ENCODE results near the gene SIRT5.

Gene SIRT5

DNA sequence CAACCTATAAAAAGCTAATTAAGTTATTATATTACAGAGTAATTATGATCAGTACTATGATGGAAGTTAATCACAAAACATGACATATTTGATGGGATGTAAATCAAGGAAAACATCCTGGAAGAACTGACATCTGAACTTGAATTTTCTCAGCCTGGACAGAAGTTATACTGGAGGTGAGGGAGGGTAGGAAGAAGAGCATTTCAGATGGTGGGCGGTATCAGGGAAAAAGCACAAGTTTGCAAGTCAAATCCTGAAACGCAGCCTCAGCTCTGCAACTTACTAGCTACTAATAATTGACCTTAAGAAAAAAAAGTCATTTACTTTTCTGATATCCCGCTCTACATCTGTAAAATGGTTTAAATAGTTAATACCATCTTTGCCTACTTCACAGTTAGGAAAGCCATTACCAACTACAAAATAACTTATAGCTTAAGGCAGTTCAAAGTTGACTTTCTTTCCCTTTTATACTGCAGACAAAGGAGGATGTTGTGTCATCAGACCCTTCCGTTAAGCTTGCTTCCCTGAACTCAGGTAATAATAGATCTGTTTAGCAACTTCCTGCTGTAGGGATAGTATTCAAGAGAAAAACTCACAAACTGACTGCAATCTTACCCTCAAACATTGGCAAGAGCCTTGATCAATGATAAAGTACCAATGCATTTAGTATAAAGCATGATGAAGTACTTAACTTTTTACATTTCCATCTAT, 61.7 kb downstream of the SIRT5 start:
- DNase-seq (ENCODE audit: low read depth, low spot score) = no peak

GRCh38 chr6:13638014-13638413, 63.6 kb downstream of the SIRT5 start:
- no peak for DNase-seq (ENCODE audit: low read depth, low spot score)

DNA sequence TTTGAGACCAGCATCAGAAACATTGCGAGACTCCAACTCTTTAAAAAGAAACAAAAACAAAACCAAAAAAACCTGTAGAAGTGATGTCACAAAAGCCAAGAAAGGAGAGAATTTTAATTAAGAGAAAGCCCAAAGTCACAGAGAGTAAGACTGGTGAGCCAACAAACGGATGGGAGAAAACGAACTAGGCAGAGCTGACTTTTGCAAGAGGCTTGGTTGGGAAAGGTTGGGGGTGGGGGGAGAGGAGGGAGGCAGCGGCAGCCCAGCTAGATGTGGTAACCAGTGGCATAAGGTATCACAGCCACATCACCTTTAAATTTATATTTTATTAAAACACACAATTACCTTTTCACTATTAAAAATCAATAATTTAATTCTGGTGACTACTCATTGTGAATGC, 64.2 kb downstream of the SIRT5 start:
- DNase-seq (ENCODE audit: low read depth, low spot score) = no peak

GRCh38 chr6:13641315-13641714, 66.9 kb downstream of the SIRT5 start:
- no peak for DNase-seq (ENCODE audit: low read depth, low spot score)

- DNase-seq (ENCODE audit: low read depth, low spot score) = no peak
Observed at GRCh38 chr6:13643125-13643524, 68.7 kb downstream of the SIRT5 start.

DNA sequence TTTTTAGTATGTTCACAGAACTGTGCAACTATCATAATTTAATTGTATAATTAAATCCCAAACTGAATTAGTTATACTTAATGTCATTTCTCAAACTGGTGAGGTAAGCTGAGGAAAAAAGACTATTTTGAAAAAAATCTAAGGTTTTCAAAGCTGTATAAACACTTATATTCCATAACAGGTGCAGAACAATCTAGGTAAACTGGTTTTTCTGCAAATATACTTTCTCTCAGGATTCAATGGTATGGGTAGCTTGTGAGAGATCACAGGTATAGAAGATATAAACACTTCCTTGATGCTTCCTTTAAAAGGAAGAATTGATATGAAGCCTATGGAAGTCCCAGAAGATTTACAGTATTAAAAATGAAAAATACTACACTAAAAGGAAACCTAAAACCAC, 74.4 kb downstream of the SIRT5 start:
- no peak for DNase-seq (ENCODE audit: low read depth, low spot score)

GRCh38 chr6:13649393-13649792, 75.0 kb downstream of the SIRT5 start:
- DNase-seq (ENCODE audit: low read depth, low spot score) = no peak

DNA sequence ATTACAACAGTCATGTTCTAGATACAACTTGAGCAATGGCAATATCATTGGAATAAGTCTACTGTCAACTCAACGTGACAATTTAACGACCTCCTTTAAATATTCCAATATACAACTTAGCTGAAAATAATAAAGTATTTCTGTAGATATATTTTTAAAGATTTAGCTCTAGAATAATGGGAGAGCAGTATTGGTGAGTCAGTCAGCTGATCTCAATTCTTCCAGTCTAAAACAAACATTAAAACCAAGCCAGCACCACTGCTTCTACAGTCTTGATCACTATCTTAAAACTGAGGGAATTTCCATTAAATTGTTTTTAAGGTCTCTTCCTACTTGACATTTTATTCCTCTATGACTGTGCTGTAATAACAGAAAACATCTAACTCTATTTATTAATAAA, 78.9 kb downstream of the SIRT5 start:
- no peak for DNase-seq (ENCODE audit: low read depth, low spot score)

DNA sequence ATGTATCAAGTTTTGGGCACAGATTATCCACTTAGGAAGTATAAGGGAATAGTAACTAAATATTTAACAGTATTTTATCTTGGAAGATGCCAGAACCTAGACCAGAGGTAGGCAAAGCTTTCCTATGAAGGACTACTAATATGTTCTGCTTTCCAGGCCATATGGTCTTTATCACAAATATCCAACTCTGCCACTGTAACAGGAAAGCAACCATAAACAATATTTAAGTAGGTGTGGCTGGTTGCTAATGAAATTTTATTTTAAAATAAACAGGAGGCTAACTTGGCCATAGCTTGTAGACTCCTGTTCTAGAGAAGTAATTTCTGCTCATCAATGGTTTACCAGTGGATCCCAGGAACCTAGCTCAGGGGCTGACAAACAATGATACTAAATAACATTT, 80.1 kb downstream of the SIRT5 start:
- DNase-seq (ENCODE audit: low read depth, low spot score) = no peak

DNA sequence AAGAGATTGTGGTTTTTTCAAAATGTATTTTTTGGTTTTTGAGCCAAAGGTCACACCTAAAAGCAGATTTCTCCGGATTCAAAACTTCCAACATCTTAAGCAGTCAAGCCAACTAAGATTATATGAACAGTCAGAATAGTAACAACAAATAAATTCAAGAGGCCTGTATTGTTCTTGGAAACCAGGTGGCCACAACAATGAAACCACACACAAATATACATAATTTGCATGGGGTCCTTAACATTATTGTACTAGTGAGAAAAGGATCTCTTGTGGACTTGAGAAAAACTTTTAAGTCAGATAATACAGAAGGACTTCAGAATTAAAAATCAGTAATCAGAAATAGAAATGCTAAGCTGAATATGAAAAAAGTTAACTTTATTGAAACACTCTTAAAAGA, 81.3 kb downstream of the SIRT5 start:
- DNase-seq (ENCODE audit: low read depth, low spot score) = no peak

- DNase-seq (ENCODE audit: low read depth, low spot score) = no peak
Observed at GRCh38 chr6:13660273-13660672, 85.9 kb downstream of the SIRT5 start.

- no peak for DNase-seq (ENCODE audit: low read depth, low spot score)
Observed at GRCh38 chr6:13660893-13661292, 86.5 kb downstream of the SIRT5 start.

GRCh38 chr6:13661647-13662046, 87.2 kb downstream of the SIRT5 start:
- no peak for DNase-seq (ENCODE audit: low read depth, low spot score)

DNA sequence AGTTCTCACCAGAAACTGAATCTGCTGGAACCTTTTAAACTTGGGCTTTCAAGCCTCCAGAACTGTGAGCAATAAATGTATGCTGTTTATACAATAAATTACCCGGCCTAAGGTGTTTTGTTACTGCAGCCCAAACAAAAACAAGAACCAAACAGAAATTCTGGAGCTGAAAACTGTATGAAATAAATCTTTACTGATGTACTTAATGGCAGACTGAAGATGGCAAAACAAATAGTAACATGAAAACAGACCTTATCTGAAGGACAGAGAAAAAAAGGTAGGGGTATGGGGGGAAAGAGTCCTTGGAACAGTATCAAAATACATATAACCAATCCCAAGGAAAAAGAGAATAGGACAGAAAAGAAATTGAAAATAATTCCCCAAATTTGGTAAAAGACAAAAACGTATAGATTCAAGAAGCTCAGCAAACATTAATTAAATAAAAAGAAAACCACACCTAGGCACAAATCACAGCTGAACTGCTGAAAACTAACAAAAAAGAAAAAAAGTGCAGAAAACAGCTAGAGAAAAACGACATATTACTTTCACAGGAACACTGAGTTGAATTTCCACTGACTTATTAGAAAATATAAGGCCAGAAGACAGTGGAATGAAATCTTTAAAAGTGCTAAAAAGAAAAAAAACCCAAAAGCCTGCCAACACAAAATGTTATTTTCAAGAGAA, 88.4 kb downstream of the SIRT5 start:
- no peak for DNase-seq (ENCODE audit: low read depth, low spot score)

- no peak for DNase-seq (ENCODE audit: low read depth, low spot score)
Observed at GRCh38 chr6:13663986-13664385, 89.6 kb downstream of the SIRT5 start.
